Endothelial cell (in vitro differentiated cells): Measurements from ENCODE around the gene GPAM. TPM values are rescaled to one million over a fixed set of nuclear protein-coding genes. Genes with fewer than 3 reads are reported as not detected.

Experiments
- DNase-seq: peaks from one replicate; pipeline ENCODE4 v3.0.0; 2021; ENCODE audit warnings: low spot score
- H3K27ac Mint-ChIP-seq: one replicate; pipeline ENCODE4 v1.8.0; 2021; ENCODE audit warnings: mixed read lengths, inconsistent platforms; ENCODE audit not compliant: unreplicated experiment
- H3K27me3 Mint-ChIP-seq: one replicate; pipeline ENCODE4 v1.8.0; 2021; ENCODE audit warnings: mild to moderate bottlenecking, moderate library complexity, mixed read lengths, inconsistent platforms; ENCODE audit not compliant: unreplicated experiment
- H3K36me3 Mint-ChIP-seq: one replicate; pipeline ENCODE4 v1.8.0; 2021; ENCODE audit warnings: mild to moderate bottlenecking, low read depth, mixed read lengths, inconsistent platforms; ENCODE audit not compliant: unreplicated experiment
- H3K4me1 Mint-ChIP-seq: one replicate; pipeline ENCODE4 v1.8.0; 2021; ENCODE audit warnings: mild to moderate bottlenecking, mixed read lengths, inconsistent platforms; ENCODE audit not compliant: unreplicated experiment
- H3K4me3 Mint-ChIP-seq: one replicate; pipeline ENCODE4 v1.8.0; 2021; ENCODE audit warnings: mild to moderate bottlenecking, mixed read lengths, inconsistent platforms; ENCODE audit not compliant: unreplicated experiment
- H3K9me3 Mint-ChIP-seq: one replicate; pipeline ENCODE4 v1.8.0; 2021; ENCODE audit warnings: mixed read lengths, inconsistent platforms; ENCODE audit not compliant: unreplicated experiment
- long read RNA-seq: library from polyadenylated mRNA; unstranded; transcript quantifications from one replicate; pipeline ENCODE4 v2.0.0, GENCODE V29; 2020; ENCODE audit not compliant: unreplicated experiment
- total RNA-seq: library from RNA; stranded (reverse); fragmentation: NEBNext Ultra II Directional; extraction: Animal tissue kit (Norgen Biotek cat#: 25700); gene quantifications from one replicate; pipeline ENCODE4 v1.2.1, GENCODE V29; 2021; ENCODE audit not compliant: unreplicated experiment
- TF ChIP-seq, protein P1 (sequence below): fragments of 200-600 bp; sonication (generic); IDR thresholded peaks from one replicate; pipeline ENCODE4 v1.5.0; 2021; ENCODE audit warnings: antibody characterized with exemption; ENCODE audit not compliant: unreplicated experiment

The GPAM gene, protein sequence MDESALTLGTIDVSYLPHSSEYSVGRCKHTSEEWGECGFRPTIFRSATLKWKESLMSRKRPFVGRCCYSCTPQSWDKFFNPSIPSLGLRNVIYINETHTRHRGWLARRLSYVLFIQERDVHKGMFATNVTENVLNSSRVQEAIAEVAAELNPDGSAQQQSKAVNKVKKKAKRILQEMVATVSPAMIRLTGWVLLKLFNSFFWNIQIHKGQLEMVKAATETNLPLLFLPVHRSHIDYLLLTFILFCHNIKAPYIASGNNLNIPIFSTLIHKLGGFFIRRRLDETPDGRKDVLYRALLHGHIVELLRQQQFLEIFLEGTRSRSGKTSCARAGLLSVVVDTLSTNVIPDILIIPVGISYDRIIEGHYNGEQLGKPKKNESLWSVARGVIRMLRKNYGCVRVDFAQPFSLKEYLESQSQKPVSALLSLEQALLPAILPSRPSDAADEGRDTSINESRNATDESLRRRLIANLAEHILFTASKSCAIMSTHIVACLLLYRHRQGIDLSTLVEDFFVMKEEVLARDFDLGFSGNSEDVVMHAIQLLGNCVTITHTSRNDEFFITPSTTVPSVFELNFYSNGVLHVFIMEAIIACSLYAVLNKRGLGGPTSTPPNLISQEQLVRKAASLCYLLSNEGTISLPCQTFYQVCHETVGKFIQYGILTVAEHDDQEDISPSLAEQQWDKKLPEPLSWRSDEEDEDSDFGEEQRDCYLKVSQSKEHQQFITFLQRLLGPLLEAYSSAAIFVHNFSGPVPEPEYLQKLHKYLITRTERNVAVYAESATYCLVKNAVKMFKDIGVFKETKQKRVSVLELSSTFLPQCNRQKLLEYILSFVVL
- total RNA-seq = 11.5 TPM
- long read RNA-seq = 0 reads

DNA sequence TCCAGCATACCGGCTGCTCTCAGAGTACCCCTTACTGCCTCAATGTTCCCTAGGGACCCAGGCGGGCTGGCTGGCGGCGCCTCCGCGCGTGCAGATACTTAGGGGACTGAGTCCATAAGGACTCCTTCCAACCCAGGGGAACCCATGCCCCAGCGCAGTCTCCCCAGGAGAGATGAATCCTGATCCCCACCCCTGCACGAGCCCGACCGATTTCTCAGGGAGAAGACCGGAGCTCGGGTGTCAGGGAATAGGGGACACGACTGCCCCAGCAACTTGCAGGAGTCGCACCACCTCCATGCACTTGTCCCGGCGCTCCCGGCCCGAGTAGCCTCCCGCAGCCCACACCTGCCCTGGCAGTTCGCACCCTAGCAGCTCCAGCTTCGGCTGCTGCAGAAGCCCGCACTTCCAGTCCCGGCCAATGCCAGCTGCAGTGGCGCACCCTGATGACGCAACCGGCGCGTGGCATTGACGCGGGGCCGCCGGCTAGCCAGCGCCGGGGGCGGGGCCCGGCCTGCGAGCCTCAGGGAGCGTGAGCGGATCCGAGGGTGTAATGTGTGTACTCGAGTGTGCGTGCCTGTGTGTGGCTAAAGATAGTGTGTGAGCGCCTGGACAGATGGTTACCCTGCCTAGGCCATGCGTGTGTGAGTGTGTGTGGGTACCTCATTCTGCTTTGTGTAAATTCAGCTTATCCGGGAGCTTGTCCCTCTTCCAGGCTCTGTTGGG lies at the start of gene GPAM:
TSS of gene GPAM (minus strand) at position 437 of the 723 bp plus-strand sequence. CDS start 1,981 bp downstream, outside the sequence.
- H3K36me3 Mint-ChIP-seq = peaks cover 6% of the 10 kb centered on the region
- TF ChIP-seq, protein P1, sequence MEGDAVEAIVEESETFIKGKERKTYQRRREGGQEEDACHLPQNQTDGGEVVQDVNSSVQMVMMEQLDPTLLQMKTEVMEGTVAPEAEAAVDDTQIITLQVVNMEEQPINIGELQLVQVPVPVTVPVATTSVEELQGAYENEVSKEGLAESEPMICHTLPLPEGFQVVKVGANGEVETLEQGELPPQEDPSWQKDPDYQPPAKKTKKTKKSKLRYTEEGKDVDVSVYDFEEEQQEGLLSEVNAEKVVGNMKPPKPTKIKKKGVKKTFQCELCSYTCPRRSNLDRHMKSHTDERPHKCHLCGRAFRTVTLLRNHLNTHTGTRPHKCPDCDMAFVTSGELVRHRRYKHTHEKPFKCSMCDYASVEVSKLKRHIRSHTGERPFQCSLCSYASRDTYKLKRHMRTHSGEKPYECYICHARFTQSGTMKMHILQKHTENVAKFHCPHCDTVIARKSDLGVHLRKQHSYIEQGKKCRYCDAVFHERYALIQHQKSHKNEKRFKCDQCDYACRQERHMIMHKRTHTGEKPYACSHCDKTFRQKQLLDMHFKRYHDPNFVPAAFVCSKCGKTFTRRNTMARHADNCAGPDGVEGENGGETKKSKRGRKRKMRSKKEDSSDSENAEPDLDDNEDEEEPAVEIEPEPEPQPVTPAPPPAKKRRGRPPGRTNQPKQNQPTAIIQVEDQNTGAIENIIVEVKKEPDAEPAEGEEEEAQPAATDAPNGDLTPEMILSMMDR = no peak
- H3K4me1 Mint-ChIP-seq = peaks cover 7% of the 10 kb centered on the region
- H3K4me3 Mint-ChIP-seq = peak within 1 kb of the TSS; percentile 98
- H3K9me3 Mint-ChIP-seq = no peaks in the 10 kb centered on the region
- peak within 1 kb of the TSS; percentile 97 for H3K27ac Mint-ChIP-seq
- peaks cover 5% of the 10 kb centered on the region for H3K27me3 Mint-ChIP-seq
- peak; percentile 100 for DNase-seq

DNA sequence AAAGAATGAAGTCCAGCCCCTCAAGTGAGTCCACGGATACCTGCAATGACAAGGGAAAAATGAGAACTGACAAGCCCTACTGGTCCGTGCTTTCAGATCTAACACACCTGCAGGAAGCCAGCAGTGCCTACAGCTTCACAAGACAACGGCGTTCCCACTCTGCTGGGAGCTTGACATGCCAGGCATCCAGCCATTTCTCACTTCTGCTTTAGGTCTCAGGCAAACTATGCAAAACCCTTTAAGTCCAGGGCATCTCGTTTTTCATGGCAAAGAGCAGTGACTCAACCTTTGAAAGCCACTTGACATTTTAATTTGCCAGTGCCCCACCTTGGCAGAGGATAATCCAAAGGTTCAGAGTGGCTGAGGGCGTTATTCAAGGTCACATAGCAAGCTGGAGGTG lies 49.1 kb upstream of the GPAM start:
- H3K27me3 Mint-ChIP-seq = peaks cover 6% of the 10 kb centered on the region
- no peak overlapping the region for H3K27ac Mint-ChIP-seq
- no peak for DNase-seq
- H3K9me3 Mint-ChIP-seq = no peaks in the 10 kb centered on the region
- H3K36me3 Mint-ChIP-seq = no peaks in the 10 kb centered on the region
- no peak overlapping the region for H3K4me3 Mint-ChIP-seq
- no peaks in the 10 kb centered on the region for H3K4me1 Mint-ChIP-seq
- TF ChIP-seq, protein P1 = no peak

DNA sequence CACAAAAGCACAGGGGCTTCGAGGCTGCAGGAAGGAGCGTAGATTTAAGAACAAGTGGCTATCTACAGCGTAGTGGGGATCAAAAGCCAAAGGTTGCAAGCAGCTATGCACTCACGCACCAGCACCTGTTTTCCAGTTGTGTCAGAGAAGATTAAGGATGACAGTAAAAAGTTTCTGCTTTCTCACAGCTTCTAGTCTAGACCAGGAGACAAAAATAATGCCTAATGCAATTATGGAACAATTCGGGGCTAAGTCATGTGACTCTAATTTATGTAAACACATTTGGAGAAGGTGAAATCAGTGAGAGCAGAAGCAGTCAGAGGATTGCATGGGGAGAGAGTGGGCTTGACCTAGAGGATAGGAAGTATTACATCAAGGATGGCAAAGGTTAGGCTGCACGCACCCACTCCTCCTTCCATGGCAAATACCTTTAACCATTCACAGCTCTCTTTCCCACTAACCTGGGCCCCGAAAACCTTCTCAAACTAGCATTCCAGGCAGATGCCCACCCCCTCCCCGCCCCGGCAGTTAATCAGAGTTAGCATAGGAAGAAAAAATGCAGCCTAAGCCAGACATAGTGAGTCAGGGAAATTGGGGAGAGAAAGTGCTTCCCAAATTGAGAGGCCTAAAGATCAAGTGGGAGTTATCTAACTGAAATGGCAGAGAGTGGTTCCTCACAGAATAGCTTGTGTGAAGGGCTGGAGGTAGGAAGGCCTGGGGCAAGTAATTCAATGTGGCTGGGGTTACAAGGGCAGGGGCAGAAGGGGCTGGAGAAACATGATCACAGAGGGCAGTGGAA lies 48.2 kb upstream of the GPAM start:
- Mint-ChIP-seq H3K27ac (no peak overlapping the region), H3K4me3 (peak overlapping the region; percentile 28), H3K36me3 (peaks cover 4% of the 10 kb centered on the region), H3K9me3 (no peaks in the 10 kb centered on the region), H3K4me1 (no peaks in the 10 kb centered on the region), H3K27me3 (peaks cover 6% of the 10 kb centered on the region)
- TF ChIP-seq, protein P1 = no peak
- DNase-seq = no peak

DNA sequence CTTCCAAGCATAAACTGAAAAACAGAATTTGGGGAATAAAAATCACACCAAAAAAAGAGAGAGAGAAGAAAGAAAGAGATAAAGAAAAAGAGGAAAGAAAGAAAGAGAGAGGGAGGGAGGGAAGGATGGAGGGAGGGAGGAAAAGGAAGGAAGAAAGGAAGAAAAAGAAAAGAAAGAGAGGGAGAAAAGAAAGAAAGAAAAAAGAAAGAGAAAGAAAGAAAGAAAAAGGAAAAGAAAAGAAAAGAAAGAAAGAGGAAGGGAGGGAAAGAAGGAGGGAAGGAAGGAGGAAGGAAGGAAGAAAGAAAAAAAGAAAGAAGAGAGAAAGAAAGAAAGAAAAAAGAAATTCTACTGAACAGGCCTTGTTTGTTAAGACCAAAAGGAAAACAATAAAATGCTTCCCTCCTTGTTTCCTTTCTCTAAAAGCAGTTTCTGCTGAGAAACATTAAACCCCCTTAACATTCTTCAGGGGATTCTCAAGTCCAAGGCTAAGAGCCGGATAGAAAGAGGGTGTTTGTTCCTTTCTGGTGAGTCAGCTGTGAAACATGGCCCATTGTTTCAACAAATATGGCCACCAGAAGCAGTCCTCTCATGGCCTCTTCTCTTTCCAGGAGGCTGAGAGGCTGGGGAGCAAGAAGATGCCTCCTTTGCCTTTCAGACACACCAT lies 46.9 kb upstream of the GPAM start:
- no peaks in the 10 kb centered on the region for H3K9me3 Mint-ChIP-seq

More for the DNA sequence above, 46.9 kb upstream of the GPAM start:
- Mint-ChIP-seq H3K4me1 (no peaks in the 10 kb centered on the region), H3K4me3 (no peak overlapping the region), H3K36me3 (peaks cover 10% of the 10 kb centered on the region), H3K27me3 (peaks cover 6% of the 10 kb centered on the region), H3K27ac (no peak overlapping the region)
- TF ChIP-seq, protein P1 = no peak
- no peak for DNase-seq
